Dendritic cell treated with granulocyte-macrophage colony-stimulating factor and Interleukin-4, amounts not matched to agents 40 ng/mL and 50 ng/mL, for 4 days (primary cell): ENCODE data around the gene TJP2.
A peak's percentile ranks its signal among the peaks of the same experiment; 100 is the strongest.

Experiments
- H3K27ac Mint-ChIP-seq: one replicate; pipeline ENCODE4 v1.8.0; 2022; ENCODE audit warnings: mild to moderate bottlenecking, mixed read lengths
- H3K27me3 Mint-ChIP-seq: one replicate; pipeline ENCODE4 v1.8.0; 2022; ENCODE audit warnings: mild to moderate bottlenecking, mixed read lengths
- H3K36me3 Mint-ChIP-seq: one replicate; pipeline ENCODE4 v1.8.0; 2022; ENCODE audit warnings: low read depth, mixed read lengths
- H3K4me1 Mint-ChIP-seq: one replicate; pipeline ENCODE4 v1.8.0; 2022; ENCODE audit warnings: low read depth, mixed read lengths
- H3K4me3 Mint-ChIP-seq: one replicate; pipeline ENCODE4 v1.8.0; 2022; ENCODE audit warnings: mild to moderate bottlenecking, moderate library complexity, mixed read lengths
- H3K9me3 Mint-ChIP-seq: one replicate; pipeline ENCODE4 v1.8.0; 2022; ENCODE audit warnings: mixed read lengths
- intact Hi-C: fragments of 100-400 bp; cut with micrococcal nuclease; formaldehyde crosslinking; loops from one replicate; pipeline ENCODE4 v1.15.0; 2022

TJP2 gene

GRCh38 chr9:69172895-69173294 is 1.2 kb upstream of the TJP2 start:
- no peaks in the 10 kb centered on the region for H3K9me3 Mint-ChIP-seq
- peaks cover 71% of the 10 kb centered on the region for H3K4me1 Mint-ChIP-seq
- no peak overlapping the region for H3K27ac Mint-ChIP-seq
- intact Hi-C loops = loop anchor here (10.0 kb wide), 1 partner anchor 502 kb away; the partner anchor contains the start of gene APBA1
- H3K4me3 Mint-ChIP-seq = no peak overlapping the region
- H3K27me3 Mint-ChIP-seq = no peaks in the 10 kb centered on the region
- H3K36me3 Mint-ChIP-seq = peaks cover 8% of the 10 kb centered on the region

GRCh38 chr9:69173497-69173890 is 583 bp upstream of the TJP2 start:
- intact Hi-C loops = loop anchor here (10.0 kb wide), 1 partner anchor 501 kb away; the partner anchor contains the start of gene APBA1
- Mint-ChIP-seq H3K4me3 (peak overlapping the region; percentile 95), H3K9me3 (no peaks in the 10 kb centered on the region), H3K36me3 (peaks cover 8% of the 10 kb centered on the region), H3K27me3 (no peaks in the 10 kb centered on the region), H3K27ac (peak overlapping the region; percentile 91), H3K4me1 (peaks cover 65% of the 10 kb centered on the region)

- Mint-ChIP-seq H3K27me3 (no peaks in the 10 kb centered on the region), H3K36me3 (peaks cover 8% of the 10 kb centered on the region), H3K4me1 (peaks cover 51% of the 10 kb centered on the region), H3K4me3 (peak overlapping the region; percentile 95), H3K9me3 (no peaks in the 10 kb centered on the region), H3K27ac (peak overlapping the region; percentile 91)
- intact Hi-C loops = loop anchor here (10.0 kb wide), 1 partner anchor 500 kb away; the partner anchor contains the start of gene APBA1
Observed at GRCh38 chr9:69174616-69175463, 763 bp downstream of the TJP2 start.

- Mint-ChIP-seq H3K4me1 (peaks cover 54% of the 10 kb centered on the region), H3K4me3 (peak overlapping the region; percentile 95), H3K9me3 (no peaks in the 10 kb centered on the region), H3K27me3 (no peaks in the 10 kb centered on the region), H3K27ac (peak overlapping the region; percentile 91), H3K36me3 (peaks cover 8% of the 10 kb centered on the region)
- intact Hi-C loops = loop anchor here (10.0 kb wide), 1 partner anchor 499 kb away; the partner anchor contains the start of gene APBA1
Observed at GRCh38 chr9:69175486-69175885, 1.4 kb downstream of the TJP2 start.

GRCh38 chr9:69176471-69177171 is 2.5 kb downstream of the TJP2 start:
- peak overlapping the region; percentile 91 for H3K27ac Mint-ChIP-seq
- H3K4me1 Mint-ChIP-seq = peaks cover 54% of the 10 kb centered on the region
- H3K9me3 Mint-ChIP-seq = no peaks in the 10 kb centered on the region
- no peak overlapping the region for H3K4me3 Mint-ChIP-seq
- H3K27me3 Mint-ChIP-seq = no peaks in the 10 kb centered on the region
- peaks cover 8% of the 10 kb centered on the region for H3K36me3 Mint-ChIP-seq
- intact Hi-C loops = loop anchor here (10.0 kb wide), 1 partner anchor 498 kb away; the partner anchor contains the start of gene APBA1

- H3K27me3 Mint-ChIP-seq = no peaks in the 10 kb centered on the region
- H3K9me3 Mint-ChIP-seq = no peaks in the 10 kb centered on the region
- H3K4me3 Mint-ChIP-seq = no peak overlapping the region
- H3K36me3 Mint-ChIP-seq = peaks cover 8% of the 10 kb centered on the region
- intact Hi-C loops = loop anchor here (10.0 kb wide), 1 partner anchor 496 kb away; the partner anchor contains the start of gene APBA1
- peaks cover 54% of the 10 kb centered on the region for H3K4me1 Mint-ChIP-seq
- no peak overlapping the region for H3K27ac Mint-ChIP-seq
Observed at GRCh38 chr9:69178583-69179011, 4.5 kb downstream of the TJP2 start.

- intact Hi-C loops = loop anchor here (10.0 kb wide), 1 partner anchor 496 kb away; the partner anchor contains the start of gene APBA1
- Mint-ChIP-seq H3K36me3 (peaks cover 8% of the 10 kb centered on the region), H3K4me3 (no peak overlapping the region), H3K27me3 (no peaks in the 10 kb centered on the region), H3K4me1 (peaks cover 53% of the 10 kb centered on the region), H3K9me3 (no peaks in the 10 kb centered on the region), H3K27ac (no peak overlapping the region)
Observed at GRCh38 chr9:69179037-69179436, 5.0 kb downstream of the TJP2 start.

GRCh38 chr9:69180200-69180599 is 6.1 kb downstream of the TJP2 start:
- no peaks in the 10 kb centered on the region for H3K27me3 Mint-ChIP-seq
- H3K36me3 Mint-ChIP-seq = peaks cover 9% of the 10 kb centered on the region
- H3K4me1 Mint-ChIP-seq = peaks cover 43% of the 10 kb centered on the region
- peak overlapping the region; percentile 9 for H3K4me3 Mint-ChIP-seq
- H3K9me3 Mint-ChIP-seq = no peaks in the 10 kb centered on the region
- peak overlapping the region; percentile 88 for H3K27ac Mint-ChIP-seq
- intact Hi-C loops = loop anchor here (10.0 kb wide), 1 partner anchor 575 kb away; no protein-coding TSS in a partner anchor

- intact Hi-C loops = loop anchor here (10.0 kb wide), 1 partner anchor 574 kb away; no protein-coding TSS in a partner anchor
- H3K27me3 Mint-ChIP-seq = no peaks in the 10 kb centered on the region
- H3K36me3 Mint-ChIP-seq = peaks cover 9% of the 10 kb centered on the region
- no peaks in the 10 kb centered on the region for H3K9me3 Mint-ChIP-seq
- H3K4me3 Mint-ChIP-seq = no peak overlapping the region
- peak overlapping the region; percentile 88 for H3K27ac Mint-ChIP-seq
- H3K4me1 Mint-ChIP-seq = peaks cover 39% of the 10 kb centered on the region
Observed at GRCh38 chr9:69180670-69181069, 6.6 kb downstream of the TJP2 start.

GRCh38 chr9:69181908-69182353 is 7.9 kb downstream of the TJP2 start:
- intact Hi-C loops = loop anchor here (10.0 kb wide), 1 partner anchor 573 kb away; no protein-coding TSS in a partner anchor
- peak overlapping the region; percentile 27 for H3K4me3 Mint-ChIP-seq
- H3K4me1 Mint-ChIP-seq = peaks cover 38% of the 10 kb centered on the region

GRCh38 chr9:69184266-69184665 is 10.2 kb downstream of the TJP2 start:
- peak overlapping the region; percentile 27 for H3K27ac Mint-ChIP-seq
- H3K27me3 Mint-ChIP-seq = no peaks in the 10 kb centered on the region
- H3K4me1 Mint-ChIP-seq = peaks cover 47% of the 10 kb centered on the region
- no peak overlapping the region for H3K4me3 Mint-ChIP-seq
- intact Hi-C loops = loop anchor here (10.0 kb wide), 1 partner anchor 571 kb away; no protein-coding TSS in a partner anchor
- H3K36me3 Mint-ChIP-seq = peaks cover 9% of the 10 kb centered on the region
- no peaks in the 10 kb centered on the region for H3K9me3 Mint-ChIP-seq

More at GRCh38 chr9:69181908-69182353, 7.9 kb downstream of the TJP2 start:
- Mint-ChIP-seq H3K36me3 (peaks cover 9% of the 10 kb centered on the region), H3K27ac (peak overlapping the region; percentile 88), H3K9me3 (no peaks in the 10 kb centered on the region), H3K27me3 (no peaks in the 10 kb centered on the region)

GRCh38 chr9:69186841-69187611 is 12.9 kb downstream of the TJP2 start:
- intact Hi-C loops = loop anchor here (10.0 kb wide), 1 partner anchor 568 kb away; no protein-coding TSS in a partner anchor
- Mint-ChIP-seq H3K4me1 (peaks cover 31% of the 10 kb centered on the region), H3K27me3 (no peaks in the 10 kb centered on the region), H3K9me3 (no peaks in the 10 kb centered on the region), H3K4me3 (no peak overlapping the region), H3K36me3 (peaks cover 9% of the 10 kb centered on the region), H3K27ac (peak overlapping the region; percentile 8)

GRCh38 chr9:69188975-69189374 is 14.9 kb downstream of the TJP2 start:
- H3K36me3 Mint-ChIP-seq = peaks cover 8% of the 10 kb centered on the region
- H3K27ac Mint-ChIP-seq = no peak overlapping the region
- H3K4me3 Mint-ChIP-seq = no peak overlapping the region
- no peaks in the 10 kb centered on the region for H3K27me3 Mint-ChIP-seq
- H3K9me3 Mint-ChIP-seq = no peaks in the 10 kb centered on the region
- H3K4me1 Mint-ChIP-seq = peaks cover 26% of the 10 kb centered on the region
- intact Hi-C loops = loop anchor here (10.0 kb wide), 1 partner anchor 566 kb away; no protein-coding TSS in a partner anchor
